Pancreas (tissue), 10 donors: ENCODE results near the gene GPR146. TPM values are rescaled to one million over a fixed set of nuclear protein-coding genes. Genes with fewer than 3 reads are reported as not detected.

Experiments
- ATAC-seq, 4 donors: fragments of 200-7000 bp; cut with Tn5 transposase; one replicate each; pipeline versions ENCODE4 v1.8.0 to v1.9.1; 2020; ENCODE audit warnings: mild to moderate bottlenecking in 4 of 4, moderate library complexity in 4 of 4
- DNase-seq, 6 donors: peaks; one replicate each; pipeline ENCODE4 v3.0.0-alpha.2; 2020
- FAIRE-seq: peaks from 2 replicates; lab custom pipeline; 2012; peaks lifted over from hg19 to GRCh38; lab: Jason Lieb, UNC
- H3K27ac ChIP-seq, 4 donors: fragments of 200-600 bp; sonication (generic); 1 replicate in 3 of 4; 2 replicates in 1 of 4; pipeline versions ENCODE4 v1.5.0 to v1.8.0; 2020
- H3K27me3 ChIP-seq, 4 donors: fragments of 200-600 bp; one replicate each; pipeline ENCODE4 v1.8.0; 2021
- H3K36me3 ChIP-seq, 3 donors: fragments of 200-600 bp; sonication (generic) in 1 of 3; one replicate each; pipeline versions ENCODE4 v1.5.0 to v1.8.0; 2020 to 2021
- H3K4me1 ChIP-seq, 3 donors: fragments of 200-600 bp; one replicate each; pipeline ENCODE4 v1.8.0; 2021
- H3K4me3 ChIP-seq, 4 donors: fragments of 200-600 bp; sonication (generic) in 2 of 4; one replicate each; pipeline versions ENCODE4 v1.5.0 to v1.8.0; 2020 to 2021
- H3K9me3 ChIP-seq, 4 donors: fragments of 200-600 bp; one replicate each; pipeline ENCODE4 v1.8.0; 2021
- WGBS, 2 donors: extraction: QIAGEN DNeasy Blood & Tissue Kit; methylation state at CpG; one replicate each; pipeline ENCODE4 v1.1.7; 2013; 5-methylcytosine and 5-hydroxymethylcytosine counted together
- intact Hi-C, 3 donors: fragments of 100-400 bp; cut with DNase I; formaldehyde crosslinking; loops; one replicate each; pipeline versions ENCODE4 v1.11.1 to v1.14.2; 2022
- polyA plus RNA-seq, 2 donors: library from polyadenylated mRNA; stranded (reverse); fragments of 200-250 nt; gene quantifications; one replicate each; pipeline ENCODE4 v1.2.3, GENCODE V29; 2013
- total RNA-seq, 6 donors: library from RNA; stranded (reverse); fragmentation: NEBNext Ultra II Directional in 4 of 6; extraction: Animal tissue kit (Norgen Biotek cat#: 25700) in 4 of 6; gene quantifications; one replicate each; pipeline versions ENCODE4 v1.2.1 to v1.2.4, GENCODE V29; 2021 to 2023
- TF ChIP-seq, protein P1 (sequence below), 4 donors: fragments of 200-600 bp; sonication (generic) in 3 of 4; IDR thresholded peaks; one replicate each; pipeline versions ENCODE4 v1.5.0 to v1.8.0; 2021; ENCODE audit warnings: antibody characterized with exemption in 4 of 4
- donor health status: healthy with polysubstance abuse.
- donor health status: DM: no; HTN: no; CAD: no; lungs with moderate emphysema.
- donor health status: DM: no; HTN: no; CAD: no.
- donor health status: control.
- donor health status: control.
- donor health status: Bipolar disorder and iron deficiency.
- donor health status: DM: yes; HTN: yes; CAD: no.
- donor health status: DM: no; HTN: no; CAD: no.
- donor health status: DM: no; HTN: no; CAD: no.
- donor health status: DM: yes; HTN: yes; CAD: no.

GPR146 gene
- total and polyA plus RNA-seq, 8 donors, result 3.4 to 6.5 (median 4.1) TPM

GRCh38 chr7:1009747-1010146 is 34.6 kb upstream of the GPR146 start:
- TF ChIP-seq, protein P1, sequence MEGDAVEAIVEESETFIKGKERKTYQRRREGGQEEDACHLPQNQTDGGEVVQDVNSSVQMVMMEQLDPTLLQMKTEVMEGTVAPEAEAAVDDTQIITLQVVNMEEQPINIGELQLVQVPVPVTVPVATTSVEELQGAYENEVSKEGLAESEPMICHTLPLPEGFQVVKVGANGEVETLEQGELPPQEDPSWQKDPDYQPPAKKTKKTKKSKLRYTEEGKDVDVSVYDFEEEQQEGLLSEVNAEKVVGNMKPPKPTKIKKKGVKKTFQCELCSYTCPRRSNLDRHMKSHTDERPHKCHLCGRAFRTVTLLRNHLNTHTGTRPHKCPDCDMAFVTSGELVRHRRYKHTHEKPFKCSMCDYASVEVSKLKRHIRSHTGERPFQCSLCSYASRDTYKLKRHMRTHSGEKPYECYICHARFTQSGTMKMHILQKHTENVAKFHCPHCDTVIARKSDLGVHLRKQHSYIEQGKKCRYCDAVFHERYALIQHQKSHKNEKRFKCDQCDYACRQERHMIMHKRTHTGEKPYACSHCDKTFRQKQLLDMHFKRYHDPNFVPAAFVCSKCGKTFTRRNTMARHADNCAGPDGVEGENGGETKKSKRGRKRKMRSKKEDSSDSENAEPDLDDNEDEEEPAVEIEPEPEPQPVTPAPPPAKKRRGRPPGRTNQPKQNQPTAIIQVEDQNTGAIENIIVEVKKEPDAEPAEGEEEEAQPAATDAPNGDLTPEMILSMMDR (IDR thresholded peaks at IDR 0.05), result no peak
- H3K36me3 ChIP-seq, result peaks cover 0 to 4% (median 0%) of the 10 kb centered on the region in 3 donors
- ATAC-seq (no peak), DNase-seq (peak in 1 of 6 donors; percentile 13), FAIRE-seq (no peak)
- no peak overlapping the region for H3K27ac ChIP-seq
- intact Hi-C loops, result no loop called here
- no peaks in the 10 kb centered on the region for H3K9me3 ChIP-seq
- H3K4me3 ChIP-seq, result no peak overlapping the region
- no peaks in the 10 kb centered on the region for H3K27me3 ChIP-seq
- 94% methylated on average over 18 to 22 of the region's 22 CpGs for WGBS, 2 donors
- no peaks in the 10 kb centered on the region for H3K4me1 ChIP-seq

GRCh38 chr7:1010226-1010625 is 34.1 kb upstream of the GPR146 start:
- TF ChIP-seq, protein P1 (IDR thresholded peaks at IDR 0.05), result no peak
- FAIRE-seq, result no peak
- ATAC-seq, result no peak
- 82 to 83% methylated on average over 12 to 13 of the region's 13 CpGs for WGBS, 2 donors
- H3K36me3 ChIP-seq, result peaks cover 0 to 4% (median 0%) of the 10 kb centered on the region in 3 donors
- peak in 1 of 6 donors; percentile 32 for DNase-seq
- no peaks in the 10 kb centered on the region for H3K27me3 ChIP-seq
- H3K9me3 ChIP-seq, result no peaks in the 10 kb centered on the region
- H3K27ac ChIP-seq, result no peak overlapping the region
- no peak overlapping the region for H3K4me3 ChIP-seq
- H3K4me1 ChIP-seq, result no peaks in the 10 kb centered on the region
- intact Hi-C loops, result no loop called here

- intact Hi-C loops, result no loop called here
- ATAC-seq (no peak), FAIRE-seq (no peak), DNase-seq (no peak)
- TF ChIP-seq, protein P1 (IDR thresholded peaks at IDR 0.05), result no peak
- Histone ChIP-seq H3K4me3 (no peak overlapping the region), H3K27me3 (no peaks in the 10 kb centered on the region), H3K4me1 (no peaks in the 10 kb centered on the region), H3K36me3 (peaks cover 0 to 4% (median 0%) of the 10 kb centered on the region in 3 donors), H3K9me3 (no peaks in the 10 kb centered on the region), H3K27ac (no peak overlapping the region)
- WGBS, 2 donors, result 86 to 89% methylated on average over 13 of the region's 13 CpGs
These were observed 32.9 kb upstream of the GPR146 start for GRCh38 chr7:1011297-1012003.

DNA sequence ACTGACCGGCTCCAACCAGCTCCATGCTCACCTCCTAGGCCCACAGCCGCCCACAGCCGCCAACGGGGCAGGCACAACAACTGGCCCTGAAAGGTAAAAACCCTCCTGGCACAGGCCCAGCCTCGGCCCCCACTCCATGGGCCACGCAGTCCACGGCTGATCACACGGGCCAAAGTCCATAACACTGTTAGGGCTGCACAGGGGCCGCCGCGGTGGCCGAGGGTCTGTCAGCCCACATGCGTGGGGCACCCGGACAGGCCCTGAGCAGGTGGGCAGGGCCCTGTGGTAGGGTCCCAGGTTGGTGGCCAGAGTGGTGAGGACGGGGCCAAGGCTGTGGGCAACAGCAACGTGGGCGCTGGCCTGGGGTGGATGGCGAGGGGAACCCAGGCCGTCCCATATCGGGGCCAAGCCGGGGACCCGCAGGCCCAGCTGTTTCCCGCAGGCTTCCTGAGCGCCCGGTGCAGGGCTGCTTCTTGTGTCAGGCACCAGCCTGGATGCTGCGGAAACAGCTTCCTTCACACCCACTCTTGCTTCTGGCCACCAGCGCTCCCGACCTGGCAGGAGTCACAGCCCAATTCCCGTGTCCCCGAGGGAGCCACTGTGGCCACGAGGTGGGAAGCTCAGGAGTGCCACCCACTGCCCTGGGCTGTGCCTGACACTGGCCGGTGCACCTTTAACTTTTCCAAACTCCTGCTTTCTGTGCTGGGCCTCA is 32.2 kb upstream of the GPR146 start:
- intact Hi-C loops, result no loop called here
- FAIRE-seq, result no peak
- ATAC-seq, result no peak

More for the DNA sequence above, 32.2 kb upstream of the GPR146 start:
- TF ChIP-seq, protein P1 (IDR thresholded peaks at IDR 0.05), result no peak
- Histone ChIP-seq H3K9me3 (no peaks in the 10 kb centered on the region), H3K27me3 (no peaks in the 10 kb centered on the region), H3K4me1 (no peaks in the 10 kb centered on the region), H3K4me3 (no peak overlapping the region), H3K36me3 (peaks cover 0 to under 1% (median 0%) of the 10 kb centered on the region in 3 donors), H3K27ac (no peak overlapping the region)
- 82 to 87% methylated on average over 32 of the region's 32 CpGs for WGBS, 2 donors
- peak in 2 of 6 donors; percentile 38 to 74 for DNase-seq
